MM.1S (cell line): ENCODE results near the gene MTF1.

Experiments used
- EZH2 ChIP-seq: fragments of 300-600 bp; sonication (generic); optimal IDR thresholded peaks from 2 replicates; pipeline ENCODE3; 2017; ENCODE audit warnings: low read depth, mild to moderate bottlenecking, antibody characterized with exemption, low read length, mixed read lengths
- TF ChIP-seq, protein P1 (sequence below): fragments of 300-600 bp; sonication (generic); IDR thresholded peaks from 2 replicates; pipeline ENCODE4 v1.5.1; 2016; ENCODE audit warnings: antibody characterized with exemption, low read length, mixed read lengths

DNA sequence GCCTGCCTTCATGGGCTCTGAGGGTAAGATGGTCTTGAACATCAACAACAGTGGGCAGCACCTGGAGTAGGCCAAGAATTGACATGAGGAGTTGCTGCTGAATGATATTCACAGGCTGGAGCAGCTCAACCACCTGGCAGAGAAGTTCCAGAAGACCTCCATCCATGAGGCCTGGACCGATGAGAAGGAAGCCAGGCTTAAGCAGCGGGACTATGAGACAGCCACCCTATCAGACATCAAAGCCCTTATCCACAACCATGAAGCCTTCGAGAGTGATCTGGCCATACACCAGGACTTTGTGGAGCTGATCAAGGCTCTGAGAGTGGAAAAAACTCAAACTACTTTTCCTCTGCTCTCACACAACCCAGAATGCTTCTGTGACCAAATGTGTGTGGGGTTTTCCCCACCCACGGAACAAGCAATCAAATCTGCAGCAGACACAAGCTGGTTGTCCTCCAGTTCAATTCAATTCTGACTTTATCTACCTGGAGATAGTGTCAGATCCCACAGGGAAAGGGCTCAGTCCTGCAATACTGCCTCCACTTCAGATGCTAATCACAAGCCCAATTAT, 82.4 kb downstream of the MTF1 start:
- TF ChIP-seq, protein P1, sequence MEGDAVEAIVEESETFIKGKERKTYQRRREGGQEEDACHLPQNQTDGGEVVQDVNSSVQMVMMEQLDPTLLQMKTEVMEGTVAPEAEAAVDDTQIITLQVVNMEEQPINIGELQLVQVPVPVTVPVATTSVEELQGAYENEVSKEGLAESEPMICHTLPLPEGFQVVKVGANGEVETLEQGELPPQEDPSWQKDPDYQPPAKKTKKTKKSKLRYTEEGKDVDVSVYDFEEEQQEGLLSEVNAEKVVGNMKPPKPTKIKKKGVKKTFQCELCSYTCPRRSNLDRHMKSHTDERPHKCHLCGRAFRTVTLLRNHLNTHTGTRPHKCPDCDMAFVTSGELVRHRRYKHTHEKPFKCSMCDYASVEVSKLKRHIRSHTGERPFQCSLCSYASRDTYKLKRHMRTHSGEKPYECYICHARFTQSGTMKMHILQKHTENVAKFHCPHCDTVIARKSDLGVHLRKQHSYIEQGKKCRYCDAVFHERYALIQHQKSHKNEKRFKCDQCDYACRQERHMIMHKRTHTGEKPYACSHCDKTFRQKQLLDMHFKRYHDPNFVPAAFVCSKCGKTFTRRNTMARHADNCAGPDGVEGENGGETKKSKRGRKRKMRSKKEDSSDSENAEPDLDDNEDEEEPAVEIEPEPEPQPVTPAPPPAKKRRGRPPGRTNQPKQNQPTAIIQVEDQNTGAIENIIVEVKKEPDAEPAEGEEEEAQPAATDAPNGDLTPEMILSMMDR = no peak
- TF ChIP-seq EZH2 = no peak
